GM18870 (cell line): ENCODE data around the gene PDZK1IP1.
"Not testable (repeated sequence)": the region's sequence is repeated elsewhere in the genome, so short reads cannot be mapped to it uniquely, and the experiment has no call there.

Experiments used
- ATAC-seq: cut with Tn5 transposase; IDR thresholded peaks from one replicate; pipeline ENCODE4 v1.9.1; 2021; ENCODE audit warnings: moderate library complexity; ENCODE audit not compliant: unreplicated experiment

PDZK1IP1 gene

DNA sequence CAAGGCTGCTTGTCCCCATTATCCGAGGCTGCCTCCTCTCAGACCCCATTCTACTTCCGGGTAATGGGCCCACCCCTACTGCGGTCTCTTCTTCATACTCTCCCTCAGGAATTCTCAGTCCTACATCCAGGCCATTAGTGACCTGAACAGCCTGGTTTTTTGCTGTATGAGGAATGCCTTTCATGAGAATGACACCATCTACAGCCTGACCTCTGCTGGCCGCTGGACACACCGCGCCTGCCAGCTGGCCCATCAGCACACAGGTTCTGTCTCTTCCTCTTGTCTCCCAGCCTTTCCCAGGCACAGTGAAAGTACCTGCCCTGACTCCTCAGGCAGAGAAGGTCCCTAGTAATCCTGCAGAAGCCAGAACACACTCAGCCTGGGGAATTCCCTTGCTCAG, 46.2 kb downstream of the PDZK1IP1 start:
- not testable (repeated sequence) for ATAC-seq

DNA sequence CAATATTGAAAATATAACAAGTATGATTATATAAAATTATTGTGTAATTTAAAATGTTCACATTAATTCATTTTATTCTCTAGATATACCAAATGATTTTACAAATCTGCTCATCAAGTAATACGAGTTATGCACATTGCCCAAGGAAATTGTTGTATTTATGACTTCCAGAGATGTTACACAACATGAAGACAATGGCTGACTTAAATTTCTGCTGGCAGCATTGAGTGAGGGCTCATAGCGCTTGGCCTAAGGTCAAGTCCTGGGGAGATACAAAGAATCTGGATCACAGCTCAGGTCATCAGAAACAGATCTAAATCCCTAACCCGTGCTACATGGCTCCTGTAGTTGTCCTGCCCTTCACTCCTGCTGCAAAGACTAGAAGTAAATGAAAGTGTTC, 49.5 kb downstream of the PDZK1IP1 start:
- ATAC-seq, result not testable (repeated sequence)

DNA sequence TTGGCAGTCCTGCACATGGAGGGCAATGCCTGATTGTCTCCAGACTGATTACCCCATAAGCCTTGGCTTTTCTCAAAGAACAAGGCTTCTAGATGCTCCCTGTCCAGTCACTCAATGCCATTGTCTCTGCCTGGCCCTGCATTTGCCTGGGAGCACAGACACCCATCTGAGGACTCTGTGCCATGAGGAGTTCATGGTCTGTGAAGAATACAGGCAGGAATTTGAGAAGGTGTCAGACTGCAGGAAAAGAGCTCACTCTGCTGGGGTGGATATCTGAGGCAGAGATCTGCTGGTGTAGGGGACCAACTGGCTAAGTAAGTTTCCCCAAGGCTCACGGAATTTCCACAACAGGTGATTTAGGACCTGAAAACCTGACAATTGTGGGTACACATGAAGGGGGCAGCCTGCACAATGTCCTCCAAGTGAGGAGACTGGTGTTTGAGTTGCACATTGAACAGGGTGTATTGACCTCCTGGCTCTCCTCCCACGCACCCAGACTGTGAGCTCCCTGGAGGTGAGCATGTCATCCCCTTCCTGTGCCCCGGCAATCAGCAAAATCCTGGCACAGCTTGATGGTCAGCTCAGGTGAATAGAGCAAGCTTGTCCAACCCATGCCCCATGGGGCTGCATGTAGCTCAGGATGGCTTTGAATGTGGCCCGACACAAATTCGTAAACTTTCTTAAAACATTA, 51.8 kb downstream of the PDZK1IP1 start:
- ATAC-seq, result no peak

DNA sequence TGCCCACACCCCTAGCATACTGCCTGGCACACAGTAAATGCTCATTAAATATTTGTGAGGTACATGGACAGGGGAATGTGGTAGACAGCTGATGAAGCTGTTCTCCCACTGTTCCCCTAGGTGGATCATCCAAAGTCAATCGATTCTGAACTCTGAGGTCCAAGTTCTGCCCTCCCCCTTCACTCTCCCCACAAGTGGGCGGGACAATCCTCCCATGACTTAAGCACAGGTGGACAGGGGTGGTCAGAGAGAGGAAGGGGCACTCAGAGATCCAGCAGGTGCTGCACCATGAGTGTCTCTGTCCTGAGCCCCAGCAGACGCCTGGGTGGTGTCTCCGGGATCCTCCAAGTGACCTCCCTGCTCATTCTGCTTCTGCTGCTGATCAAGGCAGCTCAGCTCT, 52.6 kb downstream of the PDZK1IP1 start, which contains the start of gene CYP4A22:
Gene CYP4A22 (plus strand): TSS at position 244 of the 400 bp plus-strand sequence. CDS start 45 bp downstream, at position 289.
- no peak for ATAC-seq
